Uterus (tissue), 2 donors: ENCODE measurements around the gene HERC4.

Experiments used
- CTCF ChIP-seq, 4 experiments: fragments of 200-600 bp in 2 of 4; fragments of 450-650 bp in 2 of 4; sonication (generic) in 2 of 4; IDR thresholded peaks; one replicate each; pipeline ENCODE4 v1.5.1; 2016 to 2019; ENCODE audit warnings: antibody characterized with exemption in 4 of 4, mild to moderate bottlenecking in 2 of 4, moderate library complexity in 1 of 4
- POLR2A ChIP-seq, 2 donors: fragments of 450-650 bp; IDR thresholded peaks; one replicate each; pipeline ENCODE4 v1.6.1; 2016; ENCODE audit warnings: antibody characterized with exemption in 2 of 2, mild to moderate bottlenecking in 1 of 2, moderate library complexity in 1 of 2

DNA sequence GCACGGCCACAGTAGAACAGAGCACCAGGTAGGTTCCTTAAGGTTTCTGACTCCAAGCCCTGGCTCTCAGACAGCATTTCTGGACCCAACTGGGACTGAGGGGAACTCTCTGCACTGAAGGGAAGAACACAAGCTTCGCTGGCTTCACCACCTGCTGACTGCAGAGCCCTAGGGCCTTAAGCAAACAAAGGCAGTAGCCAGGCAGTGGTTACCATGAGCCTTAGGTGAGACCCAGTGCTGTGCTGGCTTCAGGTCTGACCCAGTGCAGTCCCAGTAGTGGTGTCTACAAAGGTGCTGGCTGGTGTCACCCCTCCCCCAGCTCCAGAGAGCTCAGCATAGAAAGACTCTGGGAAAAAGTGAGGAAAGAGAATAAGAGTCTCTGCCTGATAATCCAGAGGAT lies 131.2 kb downstream of the HERC4 start:
- TF ChIP-seq CTCF (IDR thresholded peaks at IDR 0.05): no peak
- no peak for TF ChIP-seq POLR2A (IDR thresholded peaks at IDR 0.05)
